ENCODE measurements around the gene WNK1. TPM values are rescaled to one million over a fixed set of nuclear protein-coding genes. Genes with fewer than 3 reads are reported as not detected.

WNK1 gene
- total and polyA plus RNA-seq, 2 of the 8 experiments (the other 6 are each of a cell fraction or from before 2014, with no cell fraction given), result 88.2 to 157 TPM

GRCh38 chr12:931591-931990, 179.2 kb downstream of the WNK1 start:
- Histone ChIP-seq H4K5ac (ENCODE audit: insufficient read length, low read depth, low read length) (no peak overlapping the region), H3K18ac (ENCODE audit: extremely low read depth, low read length) (no peak overlapping the region), H3K56ac (replicated peaks; ENCODE audit: insufficient read length, low read depth, low read length) (no peak overlapping the region), H4K20me1 (replicated peaks in 1 of 2; ENCODE audit: control insufficient read depth in 1 of 2, insufficient read depth in 2 of 2, low read length in 2 of 2) (peaks cover 0 to 1% of the 10 kb centered on the region in 2 experiments), H3K4me3 (ENCODE audit: extremely low read depth in 1 of 4, insufficient read depth in 2 of 4, low read depth in 3 of 4, low read length in 4 of 4) (no peak overlapping the region), H3K23ac (ENCODE audit: insufficient read length) (no peak overlapping the region), H4K8ac (ENCODE audit: extremely low read depth, insufficient read depth, low read length) (no peak overlapping the region), H2BK15ac (ENCODE audit: low read length) (no peak overlapping the region), H2BK120ac (replicated peaks; ENCODE audit: low read depth, low read length) (no peak overlapping the region), H3K27me3 (replicated peaks in 1 of 4; ENCODE audit: control insufficient read depth in 3 of 4, extremely low read depth in 1 of 4, insufficient read depth in 3 of 4, low read length in 3 of 4) (no peaks in the 10 kb centered on the region), H3K36me3 (ENCODE audit: control insufficient read depth in 2 of 4, insufficient read depth in 4 of 4, low read length in 3 of 4) (peaks cover 8 to 40% (median 21%) of the 10 kb centered on the region in 4 experiments; a peak in 6 of 8 replicates), H3K27ac (ENCODE audit: low read depth, low read length) (no peak overlapping the region), H2BK20ac (ENCODE audit: low read length) (no peak overlapping the region), H2BK5ac (ENCODE audit: low read depth, low read length) (no peak overlapping the region), H3K79me1 (ENCODE audit: low read depth, low read length) (peaks cover under 1% of the 10 kb centered on the region; the same call in 1 of the 2 replicates), H2AK5ac (ENCODE audit: low read depth, low read length) (no peak overlapping the region), H3K79me2 (ENCODE audit: control insufficient read depth in 1 of 2, insufficient read depth in 2 of 2, low read length in 2 of 2) (no peaks in the 10 kb centered on the region; a peak in 1 of 4 replicates), H3K9me3 (ENCODE audit: insufficient read depth in 2 of 2, low read depth in 1 of 2, low read length in 1 of 2) (no peaks in the 10 kb centered on the region), H4K91ac (replicated peaks; ENCODE audit: insufficient read length, low read length) (no peak overlapping the region), H2AFZ (ENCODE audit: low read length) (no peak overlapping the region), H3K4me2 (ENCODE audit: insufficient read depth in 1 of 2, low read depth in 2 of 2, low read length in 2 of 2) (no peak overlapping the region), H2BK12ac (ENCODE audit: low read depth, low read length) (no peak overlapping the region), H3K9ac (replicated peaks in 1 of 4; ENCODE audit: extremely low read depth in 1 of 4, low read depth in 3 of 4, low read length in 3 of 4) (no peak overlapping the region), H3K23me2 (ENCODE audit: low read depth, low read length) (no peaks in the 10 kb centered on the region), H3K4me1 (replicated peaks in 1 of 4; ENCODE audit: control insufficient read depth in 3 of 4, insufficient read depth in 4 of 4, low read length in 3 of 4) (no peaks in the 10 kb centered on the region), H3K4ac (replicated peaks; ENCODE audit: insufficient read length, low read depth, low read length) (no peak overlapping the region), H3K14ac (ENCODE audit: insufficient read length) (no peak overlapping the region)
- ChIA-PET POLR2A (ENCODE audit: partially characterized antibody) (interaction anchor here (1.2 kb wide), 1 partner anchor 18 kb away, joined by 3 read pairs; the partner anchor contains the start of gene RAD52), CTCF (ENCODE audit: partially characterized antibody) (no interaction called here)
- FAIRE-seq (no peak), DNase-seq (ENCODE audit: low read depth in 1 of 2, low spot score in 2 of 2) (no peak)
- 87% methylated on average over 4 of the region's 4 CpGs; no CpG with 5 or more reads in 1 of the 2 experiments for WGBS, 2 experiments (ENCODE audit: extremely low coverage in 1 of 2, insufficient coverage in 1 of 2, insufficient read length in 1 of 2, insufficient replicate concordance in 2 of 2, low coverage in 1 of 2, low lambda C conversion rate in 2 of 2, missing lambda C conversion rate in 1 of 2)
- TF ChIP-seq ZNF274 (IDR thresholded peaks at IDR 0.05; ENCODE audit: borderline replicate concordance, extremely low read depth, low read length) (no peak), PHF8 (conservative IDR thresholded peaks at IDR 0.05; ENCODE audit: low read depth, low read length) (no peak), EZH2 (IDR thresholded peaks at IDR 0.05; ENCODE audit: low read depth, low read length, severe bottlenecking) (no peak), FOSL1 (IDR thresholded peaks at IDR 0.05; ENCODE audit: insufficient read depth, low read depth, low read length) (no peak), SIN3A (conservative IDR thresholded peaks at IDR 0.05 in 1 of 2, IDR thresholded peaks at IDR 0.05 in 1 of 2; ENCODE audit: low read depth in 1 of 2, low read length in 2 of 2) (no peak), CBX5 (IDR thresholded peaks at IDR 0.05; ENCODE audit: low read depth, low read length) (no peak), SAP30 (IDR thresholded peaks at IDR 0.05; ENCODE audit: insufficient read depth, insufficient replicate concordance, low read length) (no peak), GABPA (IDR thresholded peaks at IDR 0.05; ENCODE audit: borderline replicate concordance, insufficient read depth, low read length) (no peak), E2F6 (IDR thresholded peaks at IDR 0.05) (no peak), USF2 (IDR thresholded peaks at IDR 0.05; ENCODE audit: low read length) (no peak), JUND (IDR thresholded peaks at IDR 0.05; ENCODE audit: low read length) (no peak), YY1 (IDR thresholded peaks at IDR 0.05; ENCODE audit: low read depth, low read length) (no peak)

Data from H1 (cell line).